Posterior vena cava (tissue), 2 donors: ENCODE measurements around the gene SLC46A1. TPM values are rescaled to one million over a fixed set of nuclear protein-coding genes. Genes with fewer than 3 reads are reported as not detected.
A peak's percentile ranks its signal among the peaks of the same experiment; 100 is the strongest.

Experiments used
- DNase-seq: peaks from one replicate; pipeline ENCODE4 v3.0.0-alpha.2; 2020; ENCODE audit warnings: low spot score
- intact Hi-C, 2 donors: fragments of 100-400 bp; cut with DNase I; formaldehyde crosslinking; loops; one replicate each; pipeline versions ENCODE4 v1.14.1 to v1.14.2; 2022 to 2023
- total RNA-seq, 2 donors: library from RNA; stranded (reverse); fragmentation: NEBNext Ultra II Directional; extraction: Animal tissue kit (Norgen Biotek cat#: 25700); gene quantifications; one replicate each; pipeline ENCODE4 v1.2.1, GENCODE V29; 2021
- donor health status: DM: yes; HTN: yes; CAD: no.
- donor health status: DM: yes; HTN: yes; CAD: no.

The SLC46A1 gene
- total RNA-seq, 2 donors from 2014 or later, result 6.0 to 10.6 TPM

DNA sequence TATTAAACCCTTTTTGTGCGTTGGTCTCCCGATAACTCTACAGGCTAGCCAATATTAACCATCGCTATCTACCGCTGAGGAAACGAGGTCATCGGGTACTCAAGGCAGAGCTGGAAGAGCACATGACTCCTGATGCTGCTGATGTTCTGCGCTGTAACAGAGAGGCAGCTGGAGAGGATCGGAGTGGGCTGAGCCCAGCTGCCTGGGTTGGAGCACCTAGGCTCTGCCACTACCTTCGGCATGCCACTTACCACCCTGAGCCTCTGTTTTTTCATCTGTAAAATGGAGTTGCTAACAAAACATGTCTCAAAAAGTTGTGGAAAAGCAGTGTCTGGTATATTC, 432 bp upstream of the SLC46A1 start:
- DNase-seq, result no peak

DNA sequence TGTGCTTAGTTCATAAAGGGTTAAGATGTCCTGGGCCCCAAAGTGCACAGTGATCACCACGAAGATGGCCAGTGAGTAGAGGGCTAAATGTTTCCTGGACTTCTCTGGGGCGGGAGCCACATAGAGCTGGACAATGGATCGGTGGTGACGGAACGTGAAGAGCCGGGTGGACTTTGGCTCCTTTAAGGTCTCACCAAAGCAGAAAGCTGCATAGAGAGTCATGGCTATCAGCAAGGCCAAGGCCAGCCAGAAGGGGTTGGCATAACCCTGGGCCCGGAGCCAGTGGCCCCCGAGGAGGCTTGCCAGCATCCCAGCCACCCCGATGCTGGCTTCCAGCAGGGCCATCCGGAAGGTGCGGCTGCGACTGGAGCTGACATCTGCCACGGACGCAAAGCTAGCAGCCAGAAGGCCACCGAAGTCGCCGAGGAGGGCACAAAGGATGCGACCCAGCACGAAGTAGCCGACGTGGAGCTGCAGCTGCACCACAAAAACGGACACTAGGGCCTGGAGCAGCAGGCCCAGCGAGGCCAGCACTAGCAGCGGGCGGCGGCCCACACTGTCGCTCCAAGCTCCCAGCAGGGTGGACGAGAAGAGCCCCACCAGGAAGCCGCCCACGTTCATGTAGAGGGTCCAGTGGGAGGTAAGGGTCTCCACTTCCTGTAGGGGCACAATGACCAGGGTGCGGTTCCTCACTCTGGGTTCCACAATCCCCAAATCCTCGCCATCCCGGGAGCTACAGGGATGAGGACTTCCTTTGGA, 1.0 kb downstream of the SLC46A1 start:
- intact Hi-C loops, result no loop called here
- no peak for DNase-seq

More for the DNA sequence above, 432 bp upstream of the SLC46A1 start:
- intact Hi-C loops, result no loop called here

DNA sequence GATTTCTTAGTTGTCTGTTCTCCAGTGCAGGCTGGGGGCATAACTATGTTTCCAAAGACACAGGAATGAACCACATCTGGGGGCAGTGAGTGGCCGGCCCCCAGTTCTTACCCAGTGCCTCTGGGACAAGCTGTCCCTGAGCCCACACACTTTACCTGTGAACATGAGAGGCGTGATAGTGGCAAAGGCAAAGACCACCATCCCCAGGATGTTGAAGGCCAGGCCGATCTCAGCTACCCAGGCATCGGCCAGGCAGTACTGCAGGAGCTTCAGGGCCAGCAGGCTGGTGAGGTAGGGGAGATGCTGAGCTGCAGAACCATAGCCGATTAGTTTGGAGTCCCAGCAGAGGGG, 1.6 kb downstream of the SLC46A1 start:
- intact Hi-C loops, result no loop called here
- no peak for DNase-seq

DNA sequence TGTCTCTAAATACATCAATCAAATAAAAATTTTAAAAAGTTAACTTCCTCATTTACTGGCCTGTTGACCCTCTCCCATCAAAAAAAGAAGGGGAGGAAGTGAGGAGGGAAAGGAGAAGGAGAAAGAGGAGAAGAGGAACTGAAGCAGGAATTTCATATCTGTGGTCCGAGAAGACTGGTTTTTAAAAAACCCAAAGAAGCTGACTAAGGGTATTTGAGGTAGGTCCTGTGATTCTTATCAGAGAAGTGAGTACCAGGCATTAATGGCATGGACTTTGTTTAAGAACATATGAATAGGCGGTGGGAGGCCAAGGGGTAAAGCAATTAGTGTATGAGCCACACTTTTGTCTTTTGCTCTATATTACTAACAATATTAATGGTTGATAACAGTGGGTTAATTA, 2.0 kb downstream of the SLC46A1 start:
- no peak for DNase-seq
- intact Hi-C loops, result no loop called here

DNA sequence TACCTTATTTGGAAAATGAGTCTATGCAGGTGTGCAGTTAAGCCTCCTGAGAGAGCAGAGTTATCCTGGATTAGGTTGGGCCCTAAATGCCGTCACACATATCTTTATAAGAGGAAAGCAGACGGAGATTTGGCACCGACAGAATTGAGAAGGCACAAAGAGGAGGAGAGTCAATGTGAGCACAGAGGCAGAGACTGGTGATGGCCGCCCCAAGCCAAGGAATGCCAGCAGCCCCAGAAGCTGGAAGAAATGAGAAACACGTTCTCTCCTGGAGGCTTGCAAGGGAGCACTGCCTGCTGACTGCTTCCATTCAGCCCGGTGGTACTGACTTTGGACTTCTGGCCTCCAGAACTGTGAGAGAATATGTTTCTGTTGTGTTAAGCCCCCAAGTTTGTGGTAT, 3.2 kb downstream of the SLC46A1 start:
- intact Hi-C loops, result no loop called here
- no peak for DNase-seq

DNA sequence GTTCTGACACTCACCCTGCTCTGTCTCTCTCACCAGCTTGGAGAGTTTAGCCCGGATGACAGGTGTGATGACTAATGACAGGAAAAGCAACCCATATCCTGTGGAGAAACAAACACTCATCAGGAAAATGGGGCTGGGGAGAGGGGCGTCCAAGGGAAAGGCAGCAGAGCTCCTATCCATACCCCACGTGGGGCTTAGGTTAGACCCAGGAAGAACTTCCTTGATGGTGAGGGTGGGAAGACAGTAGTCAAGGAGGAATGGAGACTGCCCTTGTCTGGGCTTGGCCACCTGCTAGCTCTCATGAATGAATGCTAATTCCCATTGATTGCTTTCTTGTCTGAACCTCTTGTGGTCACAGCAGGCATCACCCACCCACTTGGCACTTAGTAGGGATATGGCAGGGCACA, 3.8 kb downstream of the SLC46A1 start:
- DNase-seq, result no peak
- intact Hi-C loops, result no loop called here

DNA sequence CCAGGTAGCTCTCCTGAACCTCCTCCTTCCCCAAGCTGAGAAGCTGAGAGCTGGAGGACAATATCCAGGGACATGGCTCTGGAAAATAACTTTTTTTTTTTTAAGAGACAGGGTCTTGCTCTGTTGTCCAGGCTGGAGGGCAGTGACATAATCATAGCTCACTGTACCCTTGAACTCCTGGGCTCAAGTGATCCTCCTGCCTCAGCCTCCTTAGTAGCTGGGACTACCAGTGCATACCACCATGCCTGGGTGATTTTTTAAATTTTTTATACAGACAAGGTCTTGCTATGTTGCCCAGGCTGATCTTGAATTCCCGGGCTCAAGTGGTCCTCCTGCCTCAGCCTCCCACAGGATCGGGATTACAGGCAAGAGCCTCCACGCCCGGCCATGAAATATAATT, 6.2 kb downstream of the SLC46A1 start:
- DNase-seq, result no peak
- intact Hi-C loops, result no loop called here

DNA sequence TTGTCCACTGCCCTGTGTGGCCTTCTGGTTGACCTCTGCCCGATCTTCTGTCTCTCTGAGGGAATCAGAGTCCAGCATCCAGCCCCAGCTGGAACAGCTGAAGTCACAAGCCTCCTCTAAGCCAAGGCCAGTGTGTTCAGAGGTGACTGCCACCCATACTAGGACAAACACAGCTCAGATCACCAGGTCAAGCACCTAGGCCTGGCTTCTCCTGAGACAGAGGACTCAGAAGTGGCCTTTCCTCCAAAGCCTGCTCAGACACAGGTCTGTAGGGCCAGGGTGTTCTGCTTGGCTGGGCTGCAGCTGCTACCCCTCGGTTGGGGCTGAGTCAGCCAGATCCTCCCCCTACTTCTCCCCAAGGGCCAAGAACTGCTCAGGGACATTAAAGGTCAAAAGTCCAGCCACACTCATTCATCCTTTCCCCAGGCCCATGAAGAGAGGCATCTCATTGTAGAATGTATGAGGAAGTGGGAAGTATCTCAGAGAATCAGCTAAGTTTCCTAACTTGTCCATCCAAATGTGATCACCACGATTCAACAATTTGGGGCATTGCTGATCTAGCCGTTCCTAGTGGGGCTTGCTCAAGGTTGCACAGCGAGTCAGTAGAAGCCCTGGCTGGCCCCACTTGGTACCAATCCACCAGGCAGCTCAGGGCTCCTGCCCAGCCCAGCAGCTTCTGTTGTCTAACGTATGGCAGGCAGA, 7.6 kb downstream of the SLC46A1 start:
- DNase-seq, result peak; percentile 78
- intact Hi-C loops, result no loop called here

DNA sequence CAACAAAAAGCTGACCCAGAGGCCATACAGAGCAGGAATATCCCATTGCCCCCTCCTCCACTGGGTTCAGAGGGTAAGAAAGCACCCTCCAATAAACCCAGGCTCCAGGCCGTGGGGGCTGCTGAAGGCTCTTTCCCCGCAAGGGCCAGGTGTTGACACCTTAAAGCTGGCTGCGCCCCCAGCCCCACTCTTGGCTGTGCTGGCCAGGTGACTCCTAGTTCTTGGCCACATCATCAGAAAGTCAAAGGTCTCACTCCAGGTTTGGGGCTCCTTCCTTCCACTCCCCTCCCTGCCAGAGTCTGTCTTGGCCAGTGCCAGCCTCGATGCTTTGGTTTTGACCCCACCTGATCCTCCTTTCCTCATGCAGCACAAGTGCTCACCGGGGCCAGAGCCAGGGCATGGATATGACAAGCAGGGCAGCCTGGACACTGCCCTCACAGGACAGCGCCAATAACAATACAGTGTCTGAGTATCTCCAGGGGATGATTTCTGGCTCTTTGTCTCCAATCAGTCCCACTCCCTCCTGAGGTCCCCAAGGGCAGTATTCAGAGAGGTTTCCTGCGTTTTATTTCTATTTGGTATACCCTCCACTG, 8.2 kb downstream of the SLC46A1 start:
- DNase-seq, result no peak
- intact Hi-C loops, result no loop called here

DNA sequence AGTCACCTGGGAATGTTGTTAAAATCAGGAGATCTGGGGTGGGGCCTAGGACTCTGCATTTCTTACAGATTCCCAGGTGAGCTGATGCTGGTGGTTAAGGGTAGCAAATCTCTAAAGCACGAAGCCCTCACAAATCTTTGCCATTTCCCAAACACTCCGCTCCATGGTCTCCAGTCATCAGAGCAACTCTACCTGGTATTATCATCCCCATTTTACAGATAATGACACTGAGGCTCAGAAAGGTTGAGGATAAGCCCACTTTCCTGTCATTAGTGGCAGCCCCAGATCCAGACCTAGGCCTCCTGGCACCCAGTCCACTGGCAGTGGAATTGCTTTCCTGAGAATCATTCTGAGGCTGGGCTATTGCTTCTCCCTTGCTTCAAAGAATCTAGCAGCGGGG, 8.7 kb downstream of the SLC46A1 start:
- no peak for DNase-seq
- intact Hi-C loops, result no loop called here

DNA sequence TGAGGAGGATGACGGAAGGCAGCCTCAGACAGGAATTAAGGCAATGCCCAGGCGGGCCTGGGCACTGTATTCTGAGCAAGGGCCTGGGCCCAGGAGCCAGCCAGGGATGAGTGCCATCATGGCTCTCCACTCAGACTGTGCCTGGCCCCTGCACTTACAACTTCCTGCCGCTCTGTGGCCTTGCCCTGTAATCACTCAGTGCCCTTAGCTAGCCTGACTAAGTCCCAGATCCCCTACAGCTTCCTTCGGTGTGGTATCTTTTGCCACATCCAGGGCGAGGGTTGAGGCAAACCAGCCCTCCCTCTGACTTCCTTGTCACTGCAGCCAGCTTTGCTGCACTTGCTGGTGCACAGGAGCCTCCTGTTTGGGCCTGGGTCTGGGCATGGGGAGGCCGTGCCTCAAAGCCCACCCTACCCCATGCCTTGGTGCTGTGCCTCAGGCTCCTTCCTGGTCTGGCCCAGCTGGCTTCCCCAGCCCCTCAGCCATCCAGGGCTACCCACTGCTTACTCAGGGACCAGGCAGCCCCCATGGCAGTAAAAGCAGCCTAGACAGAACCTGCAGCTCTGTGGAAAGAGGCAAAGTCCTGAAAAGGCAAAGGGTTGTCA, 9.3 kb downstream of the SLC46A1 start:
- intact Hi-C loops, result no loop called here
- DNase-seq, result peak; percentile 73

DNA sequence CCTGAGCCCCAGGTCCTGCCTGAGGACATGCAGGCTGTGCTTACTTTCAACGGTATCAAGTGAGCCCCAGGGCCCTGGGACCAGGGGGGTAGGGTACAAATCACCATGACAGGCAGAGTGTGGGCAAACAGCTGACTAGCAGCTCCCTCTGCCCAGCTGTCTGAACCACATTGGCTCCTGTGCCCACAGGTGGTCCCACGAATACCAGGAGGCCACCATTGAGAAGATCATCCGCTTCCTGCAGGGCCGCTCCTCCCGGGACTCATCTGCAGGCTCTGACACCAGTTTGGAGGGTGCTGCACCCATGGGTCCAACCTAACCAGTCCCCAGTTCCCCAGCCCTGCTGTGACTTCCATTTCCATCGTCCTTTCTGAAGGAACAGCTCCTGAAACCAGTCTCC, 10.0 kb downstream of the SLC46A1 start:
- intact Hi-C loops, result no loop called here
- DNase-seq, result no peak

DNA sequence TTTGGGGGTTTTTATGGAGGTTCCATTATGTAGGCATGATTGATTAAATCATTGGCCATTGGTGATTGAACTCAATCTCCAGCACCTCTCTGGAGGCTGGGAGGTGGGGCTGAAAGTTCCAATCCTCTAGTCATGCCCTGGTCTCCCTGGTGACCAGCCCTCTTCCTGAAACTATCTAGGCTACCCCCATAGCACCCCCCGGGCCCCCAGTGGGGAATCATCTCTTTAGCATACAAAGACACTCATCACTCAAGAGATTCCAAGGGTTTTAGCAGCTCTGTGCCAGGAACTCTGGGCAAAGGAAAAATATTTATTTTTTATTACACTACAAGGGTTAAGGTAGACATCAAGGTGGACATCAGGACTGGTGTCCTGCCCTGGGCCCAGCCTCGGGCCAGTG, 10.6 kb downstream of the SLC46A1 start:
- DNase-seq, result peak; percentile 32

DNA sequence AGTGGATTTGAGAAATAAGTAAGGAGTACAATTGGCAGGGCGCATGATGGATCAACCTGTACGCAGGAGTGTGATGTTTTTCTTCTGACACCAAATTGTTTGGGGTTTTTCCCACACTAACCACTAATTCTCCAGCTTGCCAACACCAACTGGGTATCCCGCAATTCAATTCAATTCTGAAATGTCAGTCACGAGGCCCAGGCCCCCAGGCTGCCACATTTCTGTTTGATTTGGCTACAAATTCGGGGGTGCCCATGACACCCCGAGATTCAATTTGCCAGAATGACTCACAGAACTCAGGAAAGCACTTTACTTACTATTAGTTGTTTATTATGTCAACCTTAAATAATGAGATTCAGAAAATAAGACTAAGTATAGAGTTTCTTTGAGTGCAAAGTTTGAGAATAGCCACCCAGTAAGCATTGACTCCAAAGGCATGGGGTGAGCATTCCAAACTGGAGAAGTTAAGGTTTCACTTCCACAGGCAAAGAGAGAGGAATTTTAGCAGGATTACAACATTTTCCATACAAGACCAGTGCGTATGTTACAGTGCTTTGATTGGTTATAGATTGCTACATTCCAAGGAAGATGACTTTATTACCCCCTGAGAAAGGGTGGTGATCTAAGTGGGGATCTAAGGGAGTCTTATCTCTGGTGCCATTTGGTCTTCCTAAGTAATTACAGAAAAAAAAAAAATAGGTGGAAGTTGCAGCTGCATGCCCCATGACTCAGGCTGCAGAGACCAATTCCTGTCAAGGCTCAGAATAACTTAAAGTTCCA, 11.5 kb downstream of the SLC46A1 start:
- intact Hi-C loops, result no loop called here
- DNase-seq, result peak; percentile 15

More for the DNA sequence above, 10.6 kb downstream of the SLC46A1 start:
- intact Hi-C loops, result no loop called here

DNA sequence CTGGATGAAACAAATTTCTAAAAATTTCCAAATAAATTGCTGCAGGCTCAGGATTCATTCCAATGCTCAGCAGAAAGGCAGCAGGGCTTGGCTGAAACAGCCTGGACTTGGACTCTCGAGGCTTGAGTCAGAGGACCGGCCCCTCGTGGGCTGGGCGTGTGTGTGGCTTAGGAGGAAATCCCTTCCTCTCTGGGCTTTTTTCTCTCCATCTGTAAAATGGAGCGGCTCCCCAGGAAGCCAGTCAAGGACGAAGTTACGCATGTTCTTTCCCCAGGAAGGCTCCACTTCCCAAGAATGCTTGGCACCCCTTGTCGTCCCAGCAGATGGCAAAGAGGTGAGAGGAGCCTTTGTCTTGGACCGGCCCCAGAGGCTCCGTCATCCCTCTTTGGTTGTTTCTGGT, 13.5 kb downstream of the SLC46A1 start:
- peak; percentile 85 for DNase-seq
- intact Hi-C loops, result no loop called here

DNA sequence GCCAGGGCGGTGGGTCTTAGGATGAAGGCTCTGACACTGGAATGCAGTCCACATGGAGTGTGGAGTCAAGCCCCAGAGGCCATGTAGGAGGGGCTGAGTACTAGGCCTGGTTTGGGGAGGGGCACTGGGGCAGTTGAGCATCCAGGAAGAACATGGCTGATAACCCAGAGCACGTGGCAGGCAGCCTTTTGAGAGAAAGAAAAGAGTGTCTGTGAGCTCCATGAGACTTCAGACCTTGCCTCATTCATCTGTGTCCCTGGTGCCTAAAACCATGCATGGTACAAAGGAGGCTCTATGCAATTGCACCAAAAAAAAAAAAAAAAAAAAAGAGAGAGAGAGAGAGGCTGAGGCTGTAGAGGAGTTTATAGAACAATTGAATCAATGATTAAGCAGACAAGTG, 14.6 kb downstream of the SLC46A1 start:
- peak; percentile 43 for DNase-seq

DNA sequence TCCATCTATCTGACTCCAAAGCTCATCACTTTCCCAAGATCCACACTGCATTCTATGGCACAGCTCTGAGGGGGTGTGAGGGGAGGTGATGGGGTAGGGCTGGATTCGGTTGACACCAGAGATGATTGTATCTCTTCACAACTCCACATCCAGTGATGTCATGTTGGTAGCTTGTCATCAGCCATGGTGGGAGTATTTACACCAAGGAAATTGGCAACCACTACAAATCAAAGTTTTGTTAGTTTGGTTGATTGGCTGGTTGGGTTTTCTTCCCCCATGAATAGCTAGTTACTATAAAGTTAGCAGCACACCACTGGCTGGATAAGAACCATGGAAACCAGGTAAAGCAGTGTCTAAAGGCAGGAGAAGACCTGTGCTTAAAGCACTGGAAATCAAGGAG, 15.0 kb downstream of the SLC46A1 start:
- DNase-seq, result no peak
- intact Hi-C loops, result no loop called here

More for the DNA sequence above, 14.6 kb downstream of the SLC46A1 start:
- intact Hi-C loops, result no loop called here

DNA sequence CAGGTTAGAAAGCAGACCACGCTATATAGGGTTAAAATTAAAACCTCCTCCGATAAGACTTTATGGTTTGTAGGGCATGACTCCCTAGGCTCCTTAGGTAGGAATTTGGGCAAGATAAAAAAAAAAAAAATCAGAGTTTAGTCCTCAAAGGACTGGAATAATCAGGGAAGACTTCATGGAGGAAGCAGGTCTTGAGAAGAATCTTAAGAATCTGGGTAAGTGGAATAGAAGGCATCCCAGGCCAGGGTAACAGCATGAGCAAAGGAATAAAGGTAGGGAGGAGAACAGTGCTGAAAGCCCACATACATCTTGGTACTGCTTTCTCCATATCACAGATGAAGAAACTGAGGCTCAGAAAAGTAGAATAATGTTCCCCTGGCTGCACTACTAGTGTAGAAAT, 15.4 kb downstream of the SLC46A1 start:
- intact Hi-C loops, result no loop called here
- peak; percentile 1 for DNase-seq

DNA sequence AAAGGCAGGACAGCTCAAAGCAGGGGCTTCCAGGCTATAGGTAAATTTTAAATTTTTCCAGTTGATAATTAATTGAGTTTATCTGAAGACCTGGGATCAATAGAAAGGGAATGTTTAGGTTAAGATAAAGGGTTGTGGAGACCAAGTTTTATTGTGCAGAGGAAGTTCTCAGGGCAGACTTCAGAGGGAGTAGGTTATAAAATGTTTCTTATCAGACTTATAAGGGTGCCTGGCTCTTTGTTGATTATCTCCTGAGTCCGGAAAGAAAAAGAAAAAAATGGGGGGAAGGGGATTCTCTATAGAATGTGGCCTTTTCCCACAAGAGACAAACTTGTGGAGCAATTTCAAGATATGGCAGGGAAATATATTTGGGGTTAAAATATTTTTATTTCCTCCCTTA, 15.9 kb downstream of the SLC46A1 start:
- intact Hi-C loops, result no loop called here
- DNase-seq, result no peak

DNA sequence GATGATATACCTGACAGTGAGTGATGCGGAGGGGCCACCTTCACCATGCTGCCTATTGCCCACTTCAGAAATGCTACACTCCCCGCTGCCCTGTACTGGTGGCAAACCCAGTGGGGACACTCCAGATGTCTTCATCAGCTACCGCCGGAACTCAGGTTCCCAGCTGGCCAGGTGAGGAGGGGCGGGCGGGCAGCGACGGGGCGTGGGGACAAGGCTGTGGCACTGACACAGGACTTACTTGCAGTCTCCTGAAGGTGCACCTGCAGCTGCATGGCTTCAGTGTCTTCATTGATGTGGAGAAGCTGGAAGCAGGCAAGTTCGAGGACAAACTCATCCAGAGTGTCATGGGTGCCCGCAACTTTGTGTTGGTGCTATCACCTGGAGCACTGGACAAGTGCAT, 17.9 kb downstream of the SLC46A1 start:
- intact Hi-C loops, result no loop called here
- DNase-seq, result peak; percentile 71
